Motor neuron (in vitro differentiated cells): ENCODE measurements around the gene ZMYND19. TPM values are rescaled to one million over a fixed set of nuclear protein-coding genes. Genes with fewer than 3 reads are reported as not detected.

Experiments
- total RNA-seq, 8 experiments: library from RNA; unstranded; fragments of 300-600 nt; gene quantifications; 2 replicates each; pipeline versions ENCODE4 v1.2.3 to v1.2.4, GENCODE V29; 2022

Gene ZMYND19
- total RNA-seq, 8 experiments from 2014 or later = 19.6 to 45.9 (median 26.8) TPM

Other genes with a start within 250 kb of the ZMYND19 start
- 10 to 100 TPM in 3 of 8 experiments, 1 to 10 TPM in 5; 3.2 to 14.8 (median 9.6) TPM for gene EXD3, start 167.3 kb downstream of the ZMYND19 start, total RNA-seq
- 1 to 10 TPM in 2 of 8 experiments, under 1 TPM in 6; 0.13 to 2.1 (median 0.32) TPM for gene NOXA1, start 167.1 kb downstream of the ZMYND19 start, total RNA-seq
- gene ENTPD8, start 149.2 kb downstream of the ZMYND19 start, total RNA-seq = under 1 TPM in 6 of 8 experiments, not detected in 2; 0.08 to 0.52 (median 0.21) TPM
- gene NSMF, start 131.2 kb downstream of the ZMYND19 start, total RNA-seq = 100 to 1,000 TPM in 1 of 8 experiments, 10 to 100 TPM in 7; 18.0 to 116 (median 26.2) TPM
- gene PNPLA7, start 40.1 kb downstream of the ZMYND19 start, total RNA-seq = 1 to 10 TPM in 5 of 8 experiments, under 1 TPM in 3; 0.16 to 3.3 (median 1.5) TPM
- gene MRPL41, start 38.6 kb downstream of the ZMYND19 start, total RNA-seq = 10 to 100 TPM; 18.4 to 36.5 (median 29.6) TPM
- 10 to 100 TPM; 26.3 to 74.6 (median 41.1) TPM for gene DPH7, start 11.6 kb downstream of the ZMYND19 start, total RNA-seq
- gene ARRDC1, start 15.2 kb upstream of the ZMYND19 start, total RNA-seq = 10 to 100 TPM in 7 of 8 experiments, 1 to 10 TPM in 1; 9.4 to 30.2 (median 14.7) TPM
- 10 to 100 TPM; 25.0 to 90.6 (median 42.6) TPM for gene EHMT1, start 28.5 kb upstream of the ZMYND19 start, total RNA-seq